GM10266 (cell line): ENCODE measurements around the gene AFF3.

Experiments
- DNase-seq: peaks from one replicate; pipeline ENCODE4 v3.0.0; 2012; ENCODE audit errors: extremely low spot score
- CTCF ChIP-seq: IDR thresholded peaks from 2 replicates; pipeline ENCODE4 v1.5.1; 2012; ENCODE audit warnings: mild to moderate bottlenecking, low read depth; ENCODE audit not compliant: control insufficient read depth, insufficient read depth; ENCODE audit errors: missing control alignments

Gene AFF3

GRCh38 chr2:99944019-99944418, 198.4 kb downstream of the AFF3 start:
- no peak for DNase-seq
- TF ChIP-seq CTCF = no peak

- no peak for TF ChIP-seq CTCF
- DNase-seq = no peak
Measured at GRCh38 chr2:99942561-99943347, 199.6 kb downstream of the AFF3 start.

- TF ChIP-seq CTCF = no peak
- no peak for DNase-seq
Measured at GRCh38 chr2:99940963-99941362, 201.4 kb downstream of the AFF3 start.

GRCh38 chr2:99939135-99939534, 203.3 kb downstream of the AFF3 start:
- no peak for TF ChIP-seq CTCF
- no peak for DNase-seq

- no peak for DNase-seq
- TF ChIP-seq CTCF = no peak
Measured at GRCh38 chr2:99938250-99938649, 204.1 kb downstream of the AFF3 start.

- DNase-seq = no peak
- no peak for TF ChIP-seq CTCF
Measured at GRCh38 chr2:99936065-99936464, 206.3 kb downstream of the AFF3 start.

- TF ChIP-seq CTCF = no peak
- DNase-seq = no peak
Measured at GRCh38 chr2:99935662-99936061, 206.7 kb downstream of the AFF3 start.
